ENCODE results near the gene ACBD3. TPM values are rescaled to one million over a fixed set of nuclear protein-coding genes. Genes with fewer than 3 reads are reported as not detected.
A peak's percentile ranks its signal among the peaks of the same experiment; 100 is the strongest.

ACBD3 gene
- polyA plus RNA-seq, 1 donor = 52.3 TPM

DNA sequence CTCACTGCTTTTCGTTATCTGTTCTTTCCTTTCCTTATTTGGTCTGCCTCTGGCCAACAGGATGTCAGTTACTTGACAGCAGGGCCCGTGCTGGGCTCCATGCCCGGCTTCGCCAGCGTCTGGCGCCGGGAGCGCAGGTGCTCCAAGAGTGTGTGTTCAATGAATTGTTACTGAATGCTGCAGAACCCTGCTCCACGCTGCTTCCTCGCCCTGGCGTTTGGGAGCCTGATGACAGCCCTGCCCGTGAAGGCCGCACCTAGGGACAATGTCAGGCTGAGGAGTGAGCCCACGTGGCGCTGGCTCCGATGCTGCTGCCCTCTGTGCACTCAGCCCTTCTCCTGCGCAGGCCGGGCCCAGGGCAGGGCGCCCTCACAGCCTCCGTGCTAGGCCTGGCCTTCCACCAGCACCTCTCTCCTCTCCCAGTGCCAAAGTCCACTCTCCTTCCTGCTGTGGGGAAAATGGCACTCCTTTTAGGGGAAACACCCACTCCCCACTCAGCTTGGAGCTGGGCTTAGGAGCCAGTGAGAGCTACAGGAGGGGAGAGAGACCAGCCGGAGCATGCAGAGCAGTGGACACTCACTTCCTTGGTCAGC is 51.4 kb downstream of the ACBD3 start:
- DNase-seq = no peak

DNA sequence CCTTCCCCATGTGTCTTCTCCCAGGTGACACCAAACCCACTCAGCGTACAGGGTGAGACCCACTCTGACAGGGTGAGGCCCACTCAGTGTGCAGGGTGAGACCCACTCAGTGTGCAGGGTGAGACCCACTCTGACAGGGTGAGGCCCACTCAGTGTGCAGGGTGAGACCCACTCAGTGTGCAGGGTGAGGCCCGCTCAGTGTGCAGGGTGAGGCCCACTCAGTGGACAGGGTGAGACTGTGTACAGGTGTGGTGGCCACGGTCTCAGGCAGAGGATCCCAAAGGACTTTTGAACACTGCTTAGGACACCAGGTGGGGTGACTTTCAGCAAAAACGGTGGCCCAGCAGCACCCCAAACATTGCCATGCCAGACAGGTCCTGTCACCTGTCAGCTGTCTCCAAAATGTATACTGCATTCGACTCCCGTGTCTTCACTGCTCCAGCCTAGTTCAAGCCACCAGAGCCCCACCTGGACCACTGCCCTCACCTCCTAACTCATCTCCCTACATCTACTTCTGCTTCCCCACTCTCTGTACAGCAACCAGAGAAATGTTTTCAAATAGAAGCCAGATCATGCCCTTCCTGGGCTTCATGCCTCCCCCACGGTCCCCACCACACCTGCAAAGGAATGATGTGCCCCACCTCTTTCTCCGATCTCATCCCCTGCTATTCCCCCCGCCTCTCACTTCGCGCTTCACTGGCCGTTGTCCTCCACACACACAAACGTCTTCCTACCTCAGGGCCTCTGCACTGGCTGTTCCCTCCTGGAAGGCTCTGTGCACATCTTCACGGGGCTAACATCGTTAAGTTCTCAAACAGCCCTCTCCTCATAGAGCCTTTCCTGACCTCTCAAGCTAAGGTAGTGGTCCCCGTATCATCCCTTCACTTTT is 52.1 kb downstream of the ACBD3 start:
- DNase-seq = no peak

DNA sequence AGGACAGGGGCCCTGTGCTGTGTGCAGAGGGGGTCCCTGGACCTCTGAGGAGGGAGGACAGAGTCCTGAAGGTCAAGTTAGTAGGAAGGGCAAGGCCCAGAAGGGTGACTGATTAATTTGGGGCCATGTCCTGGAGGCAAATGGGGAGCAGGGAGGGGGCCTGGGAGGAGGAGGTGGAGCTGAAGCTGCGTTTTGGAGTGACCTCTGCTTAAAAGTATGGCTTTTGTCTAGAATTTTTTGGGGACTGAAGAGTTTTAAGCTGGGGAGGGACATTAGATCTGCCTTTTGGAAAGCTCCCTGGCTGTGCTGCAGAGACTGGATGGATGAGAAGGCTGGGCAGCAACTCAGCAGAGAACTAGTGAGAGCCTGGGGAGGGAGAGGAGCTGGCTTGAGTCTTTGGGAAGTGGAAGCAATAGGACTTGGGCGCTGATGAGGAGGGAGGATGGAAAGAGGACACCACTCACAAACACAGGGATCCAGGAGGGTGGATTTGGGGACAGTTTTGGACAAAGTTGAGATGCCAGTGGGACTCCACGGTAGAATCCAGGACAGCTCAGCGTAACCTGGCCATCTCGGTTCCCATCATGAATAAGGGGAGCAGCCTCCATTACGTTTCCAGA is 52.9 kb downstream of the ACBD3 start:
- no peak for DNase-seq

DNA sequence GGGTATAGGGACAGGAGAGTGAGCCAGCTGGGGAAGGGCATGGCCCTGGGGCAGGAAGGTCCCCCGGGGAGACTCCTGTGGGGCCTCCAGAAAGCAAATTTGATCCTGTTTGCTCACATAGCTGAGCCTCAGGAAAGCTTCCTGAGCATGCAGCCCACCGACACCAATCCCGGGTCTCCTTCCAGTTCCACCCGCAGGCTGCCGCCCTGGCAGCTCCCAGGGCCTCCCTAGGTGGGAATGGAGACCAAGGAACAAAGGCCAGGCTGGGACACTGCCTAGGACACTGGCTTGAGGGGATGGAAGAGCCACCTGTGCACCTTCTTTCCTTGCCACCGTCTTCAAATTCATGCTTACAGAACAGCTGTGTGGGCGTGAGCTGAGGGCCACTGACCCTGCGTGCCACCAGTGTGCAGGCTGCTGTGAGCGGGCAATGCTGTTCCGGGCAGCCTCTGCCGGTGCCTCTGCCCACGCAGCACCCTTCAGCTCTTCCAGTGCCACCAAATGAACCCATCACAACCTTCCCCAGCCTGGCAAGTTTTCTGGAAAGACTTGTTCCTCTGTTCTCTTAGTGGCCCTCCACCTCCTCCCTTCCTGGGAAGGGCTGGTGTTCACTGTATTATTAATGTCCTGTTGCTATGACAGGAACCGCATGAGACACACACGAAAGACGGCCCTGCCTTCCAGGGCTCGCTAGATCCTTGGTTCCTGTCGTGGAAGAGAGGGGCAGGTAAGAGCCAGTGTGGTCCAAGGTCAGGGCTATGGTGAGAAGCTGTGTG is 53.6 kb downstream of the ACBD3 start:
- no peak for DNase-seq

DNA sequence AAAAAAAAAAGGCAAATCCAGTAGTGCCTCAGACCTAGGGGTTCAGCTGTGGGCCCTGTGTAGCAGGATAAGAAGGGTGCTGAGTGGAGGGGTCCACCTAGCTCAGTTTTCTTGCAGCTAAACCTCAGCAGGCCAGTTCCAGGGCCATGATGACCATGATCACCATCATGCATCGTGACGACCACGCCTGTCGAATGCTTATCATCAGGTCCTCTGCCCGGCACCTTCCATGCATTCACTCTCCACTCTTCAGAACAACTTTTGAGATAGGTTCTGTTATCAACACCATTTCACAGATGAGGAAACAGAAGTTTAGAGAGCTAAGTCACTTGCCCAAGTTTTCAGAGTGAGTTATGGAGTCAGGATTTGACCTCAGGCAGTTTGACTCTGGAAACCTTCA is 54.9 kb downstream of the ACBD3 start:
- DNase-seq = no peak

DNA sequence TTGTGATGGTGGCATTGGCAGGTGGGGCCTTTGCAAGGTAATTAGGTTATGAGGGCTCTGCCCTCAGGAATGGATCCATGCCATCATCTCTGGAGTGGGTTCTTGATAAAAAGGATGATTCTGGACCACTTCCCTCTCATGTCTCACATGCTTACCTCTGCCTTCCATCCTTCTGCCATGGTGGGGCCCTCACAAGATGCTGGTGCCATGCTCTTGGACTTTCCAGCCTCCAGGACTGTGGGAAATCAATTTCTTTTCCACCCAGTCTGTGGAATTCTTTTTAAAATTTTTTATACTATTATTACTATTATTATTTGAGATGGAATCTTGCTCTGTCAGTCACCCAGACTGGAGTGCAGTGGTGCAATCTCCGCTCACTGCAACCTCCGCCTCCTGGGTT is 57.3 kb downstream of the ACBD3 start:
- DNase-seq = no peak

DNA sequence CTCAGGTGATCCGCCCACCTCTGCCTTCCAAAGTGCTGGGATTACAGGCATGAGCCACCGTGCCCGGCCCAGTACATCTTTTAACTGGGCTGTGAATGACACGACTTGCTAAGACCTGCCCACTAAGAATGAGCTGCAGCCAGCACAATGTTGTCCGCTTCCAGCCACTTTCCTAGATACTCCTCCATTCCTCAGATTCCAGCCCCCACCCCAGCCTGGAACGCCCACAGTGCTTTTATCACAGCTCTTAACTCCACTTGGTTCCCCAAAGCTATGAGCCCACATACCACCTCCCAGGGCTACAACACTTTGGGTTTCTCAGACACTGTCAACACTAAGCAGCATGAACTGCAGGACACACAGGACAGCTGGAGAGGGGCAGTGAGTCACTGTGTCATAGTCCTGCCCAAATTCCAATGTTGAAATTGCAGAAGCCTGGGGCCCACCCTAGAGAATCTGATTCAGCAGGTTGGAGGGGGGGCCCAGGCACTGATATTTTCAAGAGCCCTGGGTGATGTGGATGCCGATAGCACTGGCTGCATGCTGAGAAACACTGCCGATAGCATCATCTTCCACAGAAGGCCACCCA is 58.0 kb downstream of the ACBD3 start:
- DNase-seq = no peak

DNA sequence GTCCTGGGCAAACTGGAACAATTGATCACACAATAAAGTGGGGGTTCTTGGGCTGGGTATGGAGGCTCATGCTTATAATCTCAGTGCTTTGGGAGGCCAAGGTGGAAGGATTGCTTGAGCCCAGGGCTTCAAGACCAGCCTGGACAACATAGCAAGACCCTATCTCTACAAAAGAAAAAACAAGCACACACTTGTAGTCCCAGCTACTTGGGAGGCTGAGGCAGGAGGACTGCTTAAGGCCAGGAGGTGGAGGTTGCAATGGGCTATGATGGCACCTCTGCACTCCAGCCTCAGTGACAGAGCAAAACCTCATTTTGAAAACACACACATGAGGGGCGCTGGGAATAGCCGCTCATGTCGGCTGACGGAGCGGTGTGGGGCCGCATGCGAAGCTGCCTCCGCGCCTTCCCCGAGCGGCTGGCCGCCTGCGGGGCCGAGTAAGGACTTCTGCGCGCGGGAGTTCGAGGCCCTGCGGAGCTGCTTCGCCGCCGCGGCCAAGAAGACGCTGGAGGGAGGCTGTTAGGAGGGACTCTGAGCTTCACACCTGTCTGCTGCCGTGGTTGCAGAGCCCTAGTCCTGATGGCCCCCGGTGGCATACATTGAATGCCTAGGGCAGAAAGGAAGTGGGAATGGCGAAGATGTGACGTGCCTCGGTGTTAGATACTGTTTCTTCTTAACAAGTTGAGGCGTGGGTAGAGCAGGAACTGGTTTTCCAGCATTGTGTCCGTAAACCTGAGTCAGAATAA is 59.5 kb downstream of the ACBD3 start:
- no peak for DNase-seq

DNA sequence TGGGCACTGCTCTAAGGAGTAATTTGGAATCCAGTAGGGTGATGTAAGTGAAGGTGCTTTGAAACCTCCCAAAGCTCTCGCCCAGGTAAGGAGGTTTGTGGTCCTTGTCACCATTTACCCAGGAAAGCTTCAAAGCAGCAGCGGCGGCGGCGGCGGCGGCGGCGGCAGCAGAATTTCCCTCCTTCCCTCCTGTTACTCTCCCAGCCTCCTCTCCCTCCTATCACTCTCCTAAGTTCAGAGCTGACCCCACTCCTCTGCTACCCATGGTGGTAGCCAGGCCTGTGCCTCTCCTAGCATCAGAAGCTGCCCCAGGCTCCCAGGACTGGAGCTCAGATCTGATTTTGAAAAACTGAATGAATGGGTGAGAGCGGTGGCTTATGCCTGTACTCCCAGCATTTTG is 60.7 kb downstream of the ACBD3 start:
- DNase-seq = no peak

DNA sequence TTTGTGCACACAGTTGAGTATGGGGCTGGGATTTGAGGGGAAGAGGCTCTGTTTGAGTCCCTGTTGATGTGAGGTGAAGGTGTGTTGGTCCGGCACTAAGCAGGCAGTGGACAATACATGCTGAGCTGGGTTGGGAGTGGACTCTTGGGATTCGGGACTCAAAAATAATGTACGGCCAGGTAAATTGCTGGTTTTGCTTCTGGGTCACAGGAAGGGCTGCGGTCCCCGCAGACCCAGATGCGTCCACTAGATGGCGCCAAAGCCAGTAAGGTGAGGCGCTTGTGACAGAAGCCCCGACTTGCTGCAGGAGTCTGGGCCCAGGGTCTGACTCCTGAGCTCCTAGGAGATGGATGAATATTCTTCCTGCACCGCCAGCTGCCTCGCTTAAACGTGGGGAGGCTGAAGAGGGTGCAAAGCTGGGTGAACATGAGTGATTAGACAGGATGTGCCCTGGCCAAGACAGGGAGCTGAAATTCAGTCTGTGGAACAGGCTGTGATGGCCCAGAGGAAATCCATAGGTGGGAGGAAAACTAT is 61.4 kb downstream of the ACBD3 start:
- peak; percentile 81 for DNase-seq

DNA sequence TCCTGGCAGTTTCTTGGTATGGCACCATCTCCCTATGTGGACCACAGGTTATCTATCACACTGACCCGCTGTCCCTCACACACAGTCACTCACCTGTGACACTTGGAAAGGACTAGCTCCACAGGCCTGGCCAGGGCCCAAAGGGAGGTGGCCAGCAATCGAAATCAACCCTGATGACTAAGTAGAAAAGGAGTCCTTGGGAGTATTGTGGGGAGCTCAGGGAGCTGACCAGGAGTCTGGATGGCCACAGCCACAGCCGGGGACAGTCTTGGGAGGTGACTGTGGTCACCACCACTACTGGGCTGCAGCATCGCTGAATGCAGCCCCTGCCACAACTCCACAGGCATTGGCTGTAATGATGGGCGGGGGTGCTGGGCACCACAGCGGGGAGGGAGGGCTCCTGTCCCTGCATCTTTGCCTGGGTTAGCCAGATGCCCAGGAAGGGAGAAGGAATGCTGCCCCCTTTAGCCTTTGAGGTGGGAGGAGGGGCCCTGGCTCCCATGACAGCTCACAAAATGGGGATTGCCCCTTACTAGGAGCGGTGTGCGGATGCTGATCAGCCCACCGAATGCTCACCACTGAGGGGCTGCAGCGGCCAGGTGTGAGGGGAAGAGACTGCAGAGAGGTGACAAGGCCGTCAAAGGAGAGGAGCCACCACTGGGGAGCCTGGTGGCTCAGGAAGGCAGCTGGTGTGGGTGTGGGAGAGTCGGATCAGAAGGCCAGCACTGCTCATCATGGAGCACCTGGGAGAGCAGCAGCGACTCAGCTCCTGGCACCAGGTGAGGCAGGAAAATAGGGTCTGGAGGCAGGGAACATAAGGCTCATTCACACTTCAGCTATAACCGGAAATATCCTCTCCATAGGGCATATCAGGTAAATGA is 62.7 kb downstream of the ACBD3 start:
- no peak for DNase-seq

DNA sequence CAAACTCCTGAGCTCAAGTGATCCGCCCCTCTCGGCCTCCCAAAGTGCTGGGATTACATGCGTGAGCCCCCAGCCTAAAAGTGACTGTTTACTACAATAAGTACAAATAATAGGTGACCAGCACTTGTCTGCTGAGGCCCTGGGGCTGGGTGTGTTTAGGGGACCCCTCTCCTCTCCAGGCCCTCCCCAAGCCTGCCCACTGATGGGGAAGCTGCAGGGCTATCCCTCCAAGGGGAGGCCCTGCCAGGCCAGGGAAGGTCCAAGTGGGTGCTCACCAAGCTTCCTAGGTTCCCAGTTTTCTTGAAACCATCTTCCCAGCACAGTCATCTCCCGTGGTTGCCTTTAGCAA is 63.4 kb downstream of the ACBD3 start:
- no peak for DNase-seq

DNA sequence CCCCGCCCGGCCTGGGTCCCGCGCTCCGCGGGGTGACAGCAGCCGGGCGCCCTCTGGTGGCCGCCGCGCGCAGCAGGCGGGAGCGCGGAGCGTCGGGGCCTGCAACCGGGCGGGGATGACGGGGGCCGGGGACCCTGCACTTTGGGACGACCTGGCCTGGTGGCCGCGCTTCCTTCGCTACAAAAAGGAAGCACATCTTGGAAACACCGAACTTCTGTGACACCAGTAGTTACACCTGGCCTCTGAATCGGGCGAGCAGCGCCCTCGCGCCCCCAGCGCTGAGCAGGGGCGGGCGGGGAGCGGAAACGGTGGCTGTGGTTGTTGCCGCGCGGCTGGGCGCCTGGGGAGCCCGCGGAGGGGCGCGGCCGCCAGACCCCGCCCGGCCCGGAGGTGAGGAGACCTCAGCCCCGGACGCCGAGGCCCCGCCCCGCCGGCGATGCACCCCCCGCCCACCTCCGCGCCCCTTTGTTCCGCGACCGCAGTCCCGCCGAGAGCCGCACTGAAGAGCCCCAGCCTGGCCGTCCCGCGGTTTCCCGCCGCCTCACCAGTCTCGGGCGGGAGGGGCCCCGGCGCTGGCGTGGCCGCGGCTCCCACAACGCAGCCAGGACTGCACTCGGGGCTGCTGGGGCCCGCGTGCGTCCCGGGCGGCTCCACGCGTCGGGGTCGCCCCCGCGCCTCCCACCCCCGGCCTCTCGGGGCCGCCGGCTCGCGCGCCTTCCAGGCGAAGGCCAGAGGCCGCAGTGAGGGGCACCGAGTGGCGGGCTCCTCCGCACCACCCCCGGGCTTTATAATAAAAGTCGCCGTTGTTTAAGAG is 64.7 kb downstream of the ACBD3 start:
- peak; percentile 57 for DNase-seq

DNA sequence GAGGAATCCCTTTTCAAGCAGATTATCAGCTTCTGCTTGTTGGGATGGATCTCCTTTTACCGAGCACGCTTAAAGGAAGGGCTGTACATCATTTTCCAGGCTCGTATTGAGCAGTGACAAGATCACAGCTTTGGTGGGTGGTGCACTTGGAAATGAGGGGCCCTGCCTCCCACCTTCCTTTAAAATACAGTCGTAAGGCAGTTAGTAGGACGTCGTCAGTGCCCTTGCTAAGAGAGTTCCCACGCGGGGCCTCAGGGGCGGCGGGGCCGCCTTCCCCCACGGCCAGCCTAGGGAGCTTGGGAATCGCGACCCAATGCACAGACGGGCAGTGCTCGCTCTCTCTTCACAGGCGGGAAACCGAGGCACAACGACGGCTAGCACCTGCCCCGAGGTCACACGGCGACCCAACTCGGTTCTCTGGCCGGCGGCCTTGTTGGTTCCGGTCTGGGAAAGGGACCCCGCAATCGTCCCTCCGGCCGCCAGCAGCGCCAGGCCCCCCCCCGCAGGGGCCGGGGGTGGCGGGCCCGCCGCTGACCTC is 65.4 kb downstream of the ACBD3 start:
- DNase-seq = no peak

DNA sequence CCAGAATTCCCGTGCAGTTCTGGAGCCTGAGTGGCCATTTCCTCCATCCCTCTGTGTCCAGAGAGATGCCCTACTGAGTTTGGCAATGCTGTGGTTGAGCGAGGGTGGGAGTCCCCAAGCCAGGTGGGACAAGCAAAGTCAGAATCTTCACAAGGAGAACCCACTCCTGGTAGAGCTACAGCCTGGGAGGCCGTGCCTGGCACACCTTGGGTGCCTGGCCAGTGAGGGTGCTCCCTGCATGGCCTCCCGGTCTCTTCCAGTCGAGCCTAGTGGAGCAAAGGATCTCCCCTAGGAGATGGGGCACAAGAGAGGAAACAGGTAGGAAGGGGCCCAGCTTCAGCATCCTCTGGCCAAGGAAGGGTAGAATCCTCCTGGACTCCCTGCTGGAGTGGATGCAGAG is 66.1 kb downstream of the ACBD3 start:
- no peak for DNase-seq

DNA sequence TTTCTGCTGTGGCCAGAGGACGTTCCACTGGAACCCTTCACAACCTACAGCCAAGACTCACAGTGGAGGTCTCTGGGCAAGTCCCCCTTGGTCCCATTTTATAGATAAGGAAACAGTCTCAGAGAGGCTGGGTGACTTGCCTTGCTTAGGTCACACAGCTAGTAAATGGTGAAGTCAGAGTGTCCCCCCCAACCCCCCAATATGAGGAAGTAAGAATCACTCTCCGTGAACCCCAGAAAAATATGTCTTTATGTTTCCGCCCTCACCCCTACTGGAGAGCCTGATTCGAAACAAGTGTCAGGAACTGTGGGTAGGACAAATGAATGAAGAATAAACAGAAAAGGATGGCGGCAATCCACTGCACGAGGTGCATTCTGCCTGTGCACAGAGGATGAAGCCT is 67.4 kb downstream of the ACBD3 start:
- no peak for DNase-seq

DNA sequence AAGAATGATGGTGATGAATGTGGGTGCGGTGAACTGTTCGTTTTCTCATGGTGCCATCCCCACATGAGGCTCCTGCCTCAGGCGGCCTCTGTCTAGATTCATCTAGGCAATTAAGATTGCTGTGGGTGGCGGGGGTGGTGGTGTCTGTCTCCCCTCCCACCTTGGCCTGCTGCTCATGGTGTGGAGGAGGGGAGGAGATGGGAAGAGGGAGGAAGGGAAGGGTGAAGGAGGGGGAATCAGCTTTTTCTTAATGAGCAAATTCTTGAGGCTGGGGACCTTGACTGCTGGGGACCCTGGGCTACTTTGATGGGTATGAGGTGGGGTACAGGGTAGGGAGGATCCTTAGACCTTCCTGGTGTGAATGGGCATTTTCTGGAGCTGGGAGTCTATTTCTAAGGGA is 68.2 kb downstream of the ACBD3 start:
- no peak for DNase-seq

DNA sequence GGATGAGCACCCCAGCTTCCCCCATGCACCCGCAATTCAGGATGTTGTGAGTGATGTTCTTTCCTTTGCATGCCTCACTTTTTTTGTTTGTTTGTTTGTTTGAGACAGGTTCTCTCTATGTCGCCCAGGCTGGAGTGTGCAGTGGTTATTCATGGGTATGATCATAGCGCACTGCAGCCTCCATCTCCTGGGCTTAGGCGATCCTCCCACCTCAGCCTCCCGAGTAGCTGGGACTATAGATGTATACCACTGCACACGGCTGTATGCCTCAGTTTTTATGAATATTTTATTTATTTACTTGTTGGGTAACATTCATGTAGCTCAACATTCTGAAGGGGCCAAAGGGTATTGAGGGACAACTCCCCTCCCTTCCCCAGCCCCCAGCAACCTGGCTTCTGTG is 69.2 kb downstream of the ACBD3 start:
- DNase-seq = no peak

DNA sequence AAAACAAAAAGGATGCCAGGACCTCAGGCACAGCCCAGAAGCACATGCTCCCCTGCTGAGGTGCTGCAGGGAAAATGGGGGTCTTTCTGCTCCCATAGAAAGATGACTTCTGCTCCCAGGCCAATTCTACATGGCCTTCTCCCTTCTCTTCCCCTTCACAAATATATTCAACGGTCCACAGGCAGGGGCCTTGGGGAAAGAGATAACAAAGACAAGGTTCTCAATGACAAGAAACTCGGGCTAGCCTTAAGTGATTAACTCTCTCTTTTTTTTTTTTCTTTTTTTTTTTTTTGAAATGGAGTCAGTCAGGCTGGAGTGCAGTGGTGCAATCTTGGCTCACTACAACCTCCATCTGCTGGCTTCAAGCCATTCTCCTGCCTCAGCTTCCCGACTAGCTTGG is 69.9 kb downstream of the ACBD3 start:
- no peak for DNase-seq
